Skeletal muscle tissue (tissue), 4 donors: ENCODE data around the gene SUSD1. TPM values are rescaled to one million over a fixed set of nuclear protein-coding genes. Genes with fewer than 3 reads are reported as not detected.

Experiments
- H3K27ac ChIP-seq: one replicate; pipeline ENCODE4 v1.7.0; 2013; ENCODE audit warnings: mild to moderate bottlenecking, low read depth, low read length, inconsistent platforms
- H3K27me3 ChIP-seq, 3 donors: one replicate each; pipeline ENCODE4 v1.7.0; 2013; ENCODE audit warnings: low read length in 3 of 3; ENCODE audit not compliant: control insufficient read depth in 3 of 3, insufficient read depth in 3 of 3
- H3K36me3 ChIP-seq, 3 donors: one replicate each; pipeline ENCODE4 v1.7.0; 2013; ENCODE audit warnings: low read length in 3 of 3; ENCODE audit not compliant: control insufficient read depth in 3 of 3, insufficient read depth in 3 of 3
- H3K4me1 ChIP-seq, 3 donors: one replicate each; pipeline ENCODE4 v1.7.0; 2013; ENCODE audit warnings: low read length in 3 of 3, mild to moderate bottlenecking in 3 of 3; ENCODE audit not compliant: control insufficient read depth in 3 of 3, insufficient read depth in 3 of 3
- H3K4me3 ChIP-seq, 3 donors: one replicate each; pipeline ENCODE4 v1.7.0; 2013; ENCODE audit warnings: low read length in 3 of 3
- H3K9ac ChIP-seq, 3 donors: one replicate each; pipeline ENCODE4 v1.7.0; 2013; ENCODE audit warnings: low read length in 3 of 3, mild to moderate bottlenecking in 3 of 3, moderate library complexity in 2 of 3, low read depth in 1 of 3
- H3K9me3 ChIP-seq, 3 donors: one replicate each; pipeline ENCODE4 v1.7.0; 2013; ENCODE audit warnings: low read length in 3 of 3; ENCODE audit not compliant: control insufficient read depth in 3 of 3
- total RNA-seq: library from RNA; depleted of rRNA; stranded (reverse); fragments of >200 nt; gene quantifications from one replicate; pipeline ENCODE4 v1.2.3, GENCODE V29; 2014
- donor health status: Osteomylitis.

SUSD1 gene
- total RNA-seq = 22.4 TPM

DNA sequence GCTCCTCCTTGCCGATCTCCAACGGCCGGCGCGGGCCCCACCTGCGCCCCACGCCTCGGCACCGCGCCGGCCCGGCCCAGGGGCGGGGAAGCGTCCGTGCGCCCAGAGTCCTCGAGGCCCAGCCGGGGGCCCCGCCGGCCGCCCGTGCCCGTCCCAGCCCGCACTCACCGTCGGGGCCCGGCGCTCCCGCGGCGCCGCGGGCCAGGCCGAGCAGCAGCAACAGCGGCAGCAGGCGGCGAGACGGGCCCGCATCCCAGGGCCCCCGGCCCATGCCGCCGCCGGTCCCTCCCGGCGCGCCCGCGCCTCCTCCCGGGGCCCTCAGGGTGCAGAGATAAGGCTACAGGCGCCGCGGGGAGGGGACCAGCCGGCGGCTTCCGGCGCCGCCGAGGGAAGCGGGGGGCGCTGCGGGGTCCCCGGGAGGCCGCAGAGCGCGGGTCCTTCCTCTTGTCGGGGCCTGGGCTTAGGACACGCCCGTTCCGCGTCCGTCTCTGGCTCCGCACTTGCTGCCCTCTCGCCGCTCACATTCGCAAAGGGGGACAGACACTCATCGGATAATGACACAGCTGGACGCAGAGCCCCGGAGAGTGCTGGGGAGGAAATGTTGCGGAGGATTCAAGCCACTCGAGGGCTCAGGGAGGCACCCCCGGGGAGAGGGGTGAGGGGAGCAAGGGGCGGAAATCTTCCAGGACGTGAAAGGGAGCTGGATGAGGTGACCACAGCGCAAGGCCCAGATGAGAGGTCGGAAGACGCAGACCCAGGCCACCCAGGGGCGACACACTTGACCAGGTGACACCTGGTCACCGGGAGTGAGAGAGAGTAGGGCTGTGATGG, at the start of gene SUSD1:
Gene SUSD1, minus strand, starts transcription at position 333 of the 831 bp plus-strand sequence. Its CDS starts 62 bp downstream, at position 271.
- Histone ChIP-seq H3K36me3 (no peaks in the 10 kb centered on the region), H3K27me3 (peaks cover 0 to 17% (median 4%) of the 10 kb centered on the region in 3 donors), H3K4me1 (peaks cover 5 to 11% (median 5%) of the 10 kb centered on the region in 3 donors), H3K27ac (no peak within 1 kb of the TSS), H3K4me3 (peak within 1 kb of the TSS; percentile 59 to 69 (median 63)), H3K9me3 (no peaks in the 10 kb centered on the region), H3K9ac (peak within 1 kb of the TSS in 2 of 3 donors; percentile 43 to 64)

DNA sequence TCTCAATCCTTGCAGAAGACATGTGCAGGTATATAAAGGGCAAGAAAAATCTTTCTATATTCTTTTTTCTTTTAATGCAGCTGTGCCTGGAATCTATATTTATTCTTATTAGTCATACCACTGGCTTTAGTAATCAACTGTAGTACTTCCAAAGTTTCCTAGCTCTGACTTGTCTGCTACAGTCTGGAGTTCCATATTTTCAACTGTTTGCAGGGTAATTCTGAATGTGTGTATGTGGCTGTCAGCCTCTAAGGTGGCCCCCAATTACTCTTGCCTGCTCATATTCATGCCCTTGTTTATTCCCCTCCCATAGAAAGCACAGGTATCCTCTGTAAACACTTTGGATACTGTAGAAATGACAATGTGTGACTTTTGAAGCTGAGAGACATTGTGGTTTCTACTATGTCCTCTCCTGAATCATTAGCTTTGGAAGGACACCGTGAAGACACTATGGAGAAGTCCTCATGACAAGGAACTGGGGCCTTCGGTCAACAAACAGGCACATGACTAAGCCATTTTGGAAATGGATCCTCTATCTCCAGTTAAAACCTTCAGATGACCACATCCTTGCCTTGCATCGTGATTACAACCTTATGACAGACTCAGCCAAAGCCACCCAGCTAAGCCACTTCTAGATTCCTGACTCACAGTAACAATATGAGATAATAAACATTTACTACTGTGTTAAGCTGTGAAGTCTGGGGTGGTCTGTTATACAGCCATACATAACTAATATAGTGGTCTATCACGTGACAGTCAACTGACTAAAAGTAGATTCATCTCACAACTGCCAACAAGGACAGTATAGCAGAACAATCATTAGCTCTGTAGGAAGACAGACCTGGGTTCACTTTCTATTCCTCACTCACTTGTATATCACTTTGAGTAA, 49.5 kb upstream of the SUSD1 start:
- no peaks in the 10 kb centered on the region for H3K9me3 ChIP-seq
- no peak overlapping the region for H3K4me3 ChIP-seq
- no peaks in the 10 kb centered on the region for H3K27me3 ChIP-seq
- H3K9ac ChIP-seq = no peak overlapping the region
- H3K27ac ChIP-seq = no peak overlapping the region
- H3K4me1 ChIP-seq = no peaks in the 10 kb centered on the region
- H3K36me3 ChIP-seq = peaks cover 3 to 18% (median 10%) of the 10 kb centered on the region in 3 donors

DNA sequence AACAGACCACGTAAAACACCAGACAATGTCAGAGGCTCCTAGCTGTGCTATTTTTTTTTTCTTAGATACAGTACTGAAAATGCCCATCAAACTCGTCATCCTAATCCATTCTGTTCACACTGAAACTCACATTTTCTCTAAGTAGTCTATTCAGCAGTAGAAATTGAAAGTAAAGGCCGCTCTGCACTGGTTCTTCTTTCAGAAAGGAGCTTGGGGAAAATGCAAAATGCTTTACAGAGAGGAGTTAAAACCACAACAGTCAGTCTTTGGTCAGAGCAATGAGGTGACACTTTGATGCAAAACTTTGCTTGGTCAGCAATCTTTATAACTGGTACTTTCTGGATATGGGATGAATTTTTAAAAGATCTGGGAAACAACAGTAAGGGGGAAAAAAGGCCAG, 43.8 kb upstream of the SUSD1 start:
- Histone ChIP-seq H3K27ac (no peak overlapping the region), H3K4me1 (no peaks in the 10 kb centered on the region), H3K27me3 (no peaks in the 10 kb centered on the region), H3K9ac (no peak overlapping the region), H3K4me3 (no peak overlapping the region), H3K9me3 (no peaks in the 10 kb centered on the region), H3K36me3 (peaks cover 0 to 2% (median 0%) of the 10 kb centered on the region in 3 donors)

DNA sequence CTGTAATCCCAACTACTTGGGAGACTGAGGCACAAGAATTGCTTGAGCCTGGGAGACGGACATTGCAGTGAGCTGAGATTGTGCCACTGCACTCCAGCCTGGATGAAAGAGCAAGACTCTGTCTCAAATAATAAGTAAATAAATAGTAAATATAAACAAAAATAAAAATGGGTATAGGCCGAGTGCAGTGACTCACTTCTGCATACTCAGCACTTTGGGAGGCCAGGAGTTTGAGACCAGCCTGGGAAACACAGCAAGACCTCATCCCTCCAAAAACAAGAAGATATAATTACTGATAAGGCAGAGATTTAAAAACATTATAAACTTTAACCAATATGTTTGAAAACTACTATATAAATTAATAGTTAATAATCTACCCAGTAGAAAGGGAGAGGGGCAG, 37.8 kb upstream of the SUSD1 start:
- peaks cover 3 to 16% (median 6%) of the 10 kb centered on the region in 3 donors for H3K36me3 ChIP-seq
- no peak overlapping the region for H3K4me3 ChIP-seq
- no peaks in the 10 kb centered on the region for H3K27me3 ChIP-seq
- H3K27ac ChIP-seq = no peak overlapping the region
- no peaks in the 10 kb centered on the region for H3K4me1 ChIP-seq
- H3K9ac ChIP-seq = no peak overlapping the region
- H3K9me3 ChIP-seq = no peaks in the 10 kb centered on the region

GRCh38 chr9:112207451-112207850, 32.4 kb upstream of the SUSD1 start:
- Histone ChIP-seq H3K4me3 (no peak overlapping the region), H3K27me3 (no peaks in the 10 kb centered on the region), H3K9ac (no peak overlapping the region), H3K4me1 (no peaks in the 10 kb centered on the region), H3K27ac (no peak overlapping the region), H3K36me3 (peaks cover 3 to 24% (median 10%) of the 10 kb centered on the region in 3 donors), H3K9me3 (no peaks in the 10 kb centered on the region)

DNA sequence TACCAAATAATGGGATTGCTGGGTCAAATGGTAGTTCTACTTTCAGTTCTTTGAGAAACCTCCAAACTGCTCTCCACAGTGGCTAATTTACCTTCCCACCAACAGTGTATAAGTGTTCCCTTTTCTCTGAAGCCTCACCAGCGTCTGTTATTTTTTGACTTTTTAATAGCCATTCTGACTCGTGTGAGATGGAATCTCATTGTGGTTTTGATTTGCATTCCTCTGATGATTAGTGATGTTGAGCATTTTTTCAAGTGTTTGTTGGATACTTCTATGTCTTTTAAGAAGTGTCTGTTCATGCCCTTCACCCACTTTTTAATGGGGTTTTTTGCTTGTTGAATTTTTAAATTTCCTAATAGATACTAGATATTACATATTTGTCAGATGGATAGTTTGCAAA, 28.4 kb upstream of the SUSD1 start:
- H3K9ac ChIP-seq = no peak overlapping the region

DNA sequence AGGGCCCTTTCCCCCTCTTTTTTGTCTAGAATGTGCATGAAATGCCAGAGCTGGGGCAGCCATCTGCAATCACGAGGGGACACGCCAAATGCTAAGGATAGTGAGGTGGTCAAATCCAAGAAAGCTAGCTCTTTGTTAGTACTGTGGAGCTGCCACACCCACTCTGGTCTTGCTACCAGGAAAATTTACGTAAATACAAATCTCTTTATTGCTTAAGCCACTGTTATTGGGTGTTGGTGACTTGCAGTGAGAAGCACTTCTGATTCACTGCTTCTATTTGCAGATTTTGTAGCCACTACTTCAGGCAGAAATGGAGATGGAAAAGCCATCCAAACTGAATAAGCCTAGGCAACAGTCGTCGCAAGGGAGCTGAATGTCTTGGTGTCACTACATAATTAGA, 25.6 kb upstream of the SUSD1 start:
- Histone ChIP-seq H3K4me1 (no peaks in the 10 kb centered on the region), H3K9me3 (no peaks in the 10 kb centered on the region), H3K36me3 (no peaks in the 10 kb centered on the region), H3K4me3 (no peak overlapping the region), H3K27me3 (no peaks in the 10 kb centered on the region), H3K27ac (no peak overlapping the region), H3K9ac (no peak overlapping the region)

More for the DNA sequence above, 28.4 kb upstream of the SUSD1 start:
- Histone ChIP-seq H3K27ac (no peak overlapping the region), H3K4me1 (no peaks in the 10 kb centered on the region), H3K4me3 (no peak overlapping the region), H3K9me3 (no peaks in the 10 kb centered on the region), H3K36me3 (peaks cover 3 to 13% (median 4%) of the 10 kb centered on the region in 3 donors), H3K27me3 (no peaks in the 10 kb centered on the region)

DNA sequence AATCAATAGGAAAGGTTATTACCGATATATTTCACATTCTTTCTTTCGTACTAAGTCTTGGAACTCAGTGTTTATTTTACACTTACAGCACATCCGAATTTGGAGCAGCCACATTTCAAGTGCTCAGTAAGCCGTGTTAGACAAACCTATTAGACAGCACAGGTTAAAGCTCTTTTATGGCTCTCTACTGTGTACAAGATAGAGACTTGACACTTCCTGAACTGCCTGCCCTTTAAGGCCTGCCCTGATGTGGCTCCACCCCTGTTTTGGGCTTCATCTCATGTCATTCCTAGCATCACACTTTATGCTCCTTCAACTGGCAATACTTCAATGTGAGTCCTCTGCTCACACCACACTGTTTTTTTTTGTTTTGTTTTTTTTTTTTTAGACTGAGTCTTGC, 23.5 kb upstream of the SUSD1 start:
- no peaks in the 10 kb centered on the region for H3K36me3 ChIP-seq
- no peak overlapping the region for H3K4me3 ChIP-seq
- H3K4me1 ChIP-seq = peaks cover 0 to 4% (median 0%) of the 10 kb centered on the region in 3 donors
- no peak overlapping the region for H3K9ac ChIP-seq
- no peaks in the 10 kb centered on the region for H3K9me3 ChIP-seq
- no peak overlapping the region for H3K27ac ChIP-seq
- no peaks in the 10 kb centered on the region for H3K27me3 ChIP-seq

GRCh38 chr9:112194969-112195431, 19.9 kb upstream of the SUSD1 start:
- Histone ChIP-seq H3K9me3 (no peaks in the 10 kb centered on the region), H3K4me3 (no peak overlapping the region), H3K9ac (no peak overlapping the region), H3K36me3 (no peaks in the 10 kb centered on the region), H3K27me3 (no peaks in the 10 kb centered on the region), H3K4me1 (peaks cover 0 to 4% (median 0%) of the 10 kb centered on the region in 3 donors), H3K27ac (no peak overlapping the region)
